Colonic mucosa (tissue), 4 donors: ENCODE results near the gene KCNJ5. TPM values are rescaled to one million over a fixed set of nuclear protein-coding genes. Genes with fewer than 3 reads are reported as not detected.

Experiments used
- DNase-seq: peaks from one replicate; pipeline ENCODE4 v3.0.0-alpha.2; 2020
- H3K27ac ChIP-seq: fragments of 200-600 bp; one replicate; pipeline ENCODE4 v1.8.0; 2021
- H3K27me3 ChIP-seq: fragments of 200-600 bp; one replicate; pipeline ENCODE4 v1.8.0; 2021
- H3K36me3 ChIP-seq: fragments of 200-600 bp; one replicate; pipeline ENCODE4 v1.8.0; 2021
- H3K4me1 ChIP-seq: fragments of 200-600 bp; one replicate; pipeline ENCODE4 v1.8.0; 2021; ENCODE audit warnings: mild to moderate bottlenecking
- H3K4me3 ChIP-seq: fragments of 200-600 bp; one replicate; pipeline ENCODE4 v1.8.0; 2021
- H3K9ac ChIP-seq, 2 donors: one replicate each; pipeline ENCODE4 v1.7.0; 2013; ENCODE audit warnings: control low read depth in 2 of 2, low read depth in 2 of 2, low read length in 2 of 2
- H3K9me3 ChIP-seq: fragments of 200-600 bp; one replicate; pipeline ENCODE4 v1.8.0; 2021
- intact Hi-C: fragments of 100-400 bp; cut with DNase I; formaldehyde crosslinking; loops from one replicate; pipeline ENCODE4 v1.14.1; 2022
- total RNA-seq, 2 donors: library from RNA; stranded (reverse); fragmentation: NEBNext Ultra II Directional in 1 of 2; extraction: Animal tissue kit (Norgen Biotek cat#: 25700) in 1 of 2; gene quantifications; one replicate each; pipeline ENCODE4 v1.2.1, GENCODE V29; 2021
- TF ChIP-seq, protein P1 (sequence below): fragments of 200-600 bp; IDR thresholded peaks from one replicate; pipeline ENCODE4 v1.8.0; 2022; ENCODE audit warnings: antibody characterized with exemption, mild to moderate bottlenecking
- donor health status: healthy.
- donor health status: DM: no; HTN: no; CAD: no.
- donor health status: DM: no; HTN: no; CAD: no.

KCNJ5 gene
- total RNA-seq, 2 donors from 2014 or later, result 0.15 to 0.66 TPM

DNA sequence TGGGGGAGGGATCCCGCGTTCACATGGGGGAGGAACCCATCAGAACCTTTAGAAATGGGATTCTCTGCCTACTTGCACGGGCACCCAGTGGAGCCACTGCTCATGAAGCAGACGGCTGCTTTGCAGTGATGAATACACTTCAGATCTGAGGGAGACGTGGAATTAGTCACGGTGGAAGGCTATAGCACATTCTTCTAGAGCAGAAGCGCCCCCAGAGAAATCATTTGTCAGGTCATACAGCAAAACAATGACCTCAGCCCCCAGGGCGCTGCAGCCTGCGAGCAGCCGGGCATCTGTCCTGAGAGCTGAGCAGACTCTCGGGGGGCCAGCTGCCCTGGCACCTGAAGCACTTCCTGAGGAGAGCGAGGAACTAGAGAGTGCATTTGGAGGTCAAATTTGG lies 38.8 kb downstream of the KCNJ5 start:
- Histone ChIP-seq H3K4me1 (no peaks in the 10 kb centered on the region), H3K9me3 (no peaks in the 10 kb centered on the region), H3K27me3 (no peaks in the 10 kb centered on the region), H3K27ac (no peak overlapping the region), H3K36me3 (no peaks in the 10 kb centered on the region), H3K4me3 (no peak overlapping the region), H3K9ac (no peak overlapping the region)
- intact Hi-C loops, result no loop called here
- TF ChIP-seq, protein P1, sequence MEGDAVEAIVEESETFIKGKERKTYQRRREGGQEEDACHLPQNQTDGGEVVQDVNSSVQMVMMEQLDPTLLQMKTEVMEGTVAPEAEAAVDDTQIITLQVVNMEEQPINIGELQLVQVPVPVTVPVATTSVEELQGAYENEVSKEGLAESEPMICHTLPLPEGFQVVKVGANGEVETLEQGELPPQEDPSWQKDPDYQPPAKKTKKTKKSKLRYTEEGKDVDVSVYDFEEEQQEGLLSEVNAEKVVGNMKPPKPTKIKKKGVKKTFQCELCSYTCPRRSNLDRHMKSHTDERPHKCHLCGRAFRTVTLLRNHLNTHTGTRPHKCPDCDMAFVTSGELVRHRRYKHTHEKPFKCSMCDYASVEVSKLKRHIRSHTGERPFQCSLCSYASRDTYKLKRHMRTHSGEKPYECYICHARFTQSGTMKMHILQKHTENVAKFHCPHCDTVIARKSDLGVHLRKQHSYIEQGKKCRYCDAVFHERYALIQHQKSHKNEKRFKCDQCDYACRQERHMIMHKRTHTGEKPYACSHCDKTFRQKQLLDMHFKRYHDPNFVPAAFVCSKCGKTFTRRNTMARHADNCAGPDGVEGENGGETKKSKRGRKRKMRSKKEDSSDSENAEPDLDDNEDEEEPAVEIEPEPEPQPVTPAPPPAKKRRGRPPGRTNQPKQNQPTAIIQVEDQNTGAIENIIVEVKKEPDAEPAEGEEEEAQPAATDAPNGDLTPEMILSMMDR, result no peak
- DNase-seq, result no peak

DNA sequence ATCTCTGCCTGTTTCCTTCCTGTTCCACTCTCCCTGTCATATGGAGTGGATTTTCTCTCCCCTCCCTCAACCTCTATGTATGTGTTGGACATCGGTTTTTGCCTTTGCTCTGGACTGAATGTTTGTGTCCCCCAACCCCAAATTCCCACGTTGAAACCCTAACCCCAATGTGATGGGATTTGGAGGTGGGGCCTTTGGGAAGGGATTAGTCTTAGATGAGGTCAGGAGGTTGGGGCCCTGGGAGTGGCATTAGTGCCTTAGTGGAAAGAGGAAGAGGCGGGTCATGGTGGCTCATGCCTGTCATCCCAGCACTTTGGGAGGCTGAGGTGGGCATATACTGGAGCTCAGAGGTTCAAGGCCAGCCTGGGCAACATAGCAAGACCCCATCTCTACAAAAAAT lies 39.9 kb downstream of the KCNJ5 start:
- no peak overlapping the region for H3K27ac ChIP-seq
- no peak for DNase-seq
- H3K4me3 ChIP-seq, result no peak overlapping the region
- intact Hi-C loops, result no loop called here
- no peak overlapping the region for H3K9ac ChIP-seq
- H3K36me3 ChIP-seq, result no peaks in the 10 kb centered on the region
- TF ChIP-seq, protein P1, result no peak
- no peaks in the 10 kb centered on the region for H3K27me3 ChIP-seq
- H3K4me1 ChIP-seq, result no peaks in the 10 kb centered on the region
- no peaks in the 10 kb centered on the region for H3K9me3 ChIP-seq

DNA sequence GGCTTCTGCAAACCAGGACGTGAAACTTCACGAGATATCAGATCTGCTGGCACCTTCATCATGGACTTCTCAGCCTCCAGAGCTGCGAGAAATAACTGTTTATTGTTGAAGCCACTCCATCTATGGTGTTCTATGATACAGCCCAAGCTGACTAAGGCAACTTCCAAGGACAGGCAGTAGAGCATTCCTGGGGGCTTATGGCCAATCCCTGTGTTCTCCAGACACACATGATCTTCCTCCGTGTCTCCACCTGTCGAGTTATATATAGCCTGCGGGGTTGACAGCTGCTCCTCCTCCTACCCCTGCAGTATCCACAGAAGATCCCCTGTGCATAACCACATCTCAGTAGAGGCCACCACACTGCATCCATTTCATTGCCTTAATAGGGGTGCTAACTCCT lies 40.5 kb downstream of the KCNJ5 start:
- intact Hi-C loops, result no loop called here
- Histone ChIP-seq H3K9me3 (no peaks in the 10 kb centered on the region), H3K36me3 (no peaks in the 10 kb centered on the region), H3K4me3 (no peak overlapping the region), H3K27me3 (no peaks in the 10 kb centered on the region), H3K4me1 (no peaks in the 10 kb centered on the region), H3K9ac (no peak overlapping the region), H3K27ac (no peak overlapping the region)
- TF ChIP-seq, protein P1, result no peak
- DNase-seq, result no peak

DNA sequence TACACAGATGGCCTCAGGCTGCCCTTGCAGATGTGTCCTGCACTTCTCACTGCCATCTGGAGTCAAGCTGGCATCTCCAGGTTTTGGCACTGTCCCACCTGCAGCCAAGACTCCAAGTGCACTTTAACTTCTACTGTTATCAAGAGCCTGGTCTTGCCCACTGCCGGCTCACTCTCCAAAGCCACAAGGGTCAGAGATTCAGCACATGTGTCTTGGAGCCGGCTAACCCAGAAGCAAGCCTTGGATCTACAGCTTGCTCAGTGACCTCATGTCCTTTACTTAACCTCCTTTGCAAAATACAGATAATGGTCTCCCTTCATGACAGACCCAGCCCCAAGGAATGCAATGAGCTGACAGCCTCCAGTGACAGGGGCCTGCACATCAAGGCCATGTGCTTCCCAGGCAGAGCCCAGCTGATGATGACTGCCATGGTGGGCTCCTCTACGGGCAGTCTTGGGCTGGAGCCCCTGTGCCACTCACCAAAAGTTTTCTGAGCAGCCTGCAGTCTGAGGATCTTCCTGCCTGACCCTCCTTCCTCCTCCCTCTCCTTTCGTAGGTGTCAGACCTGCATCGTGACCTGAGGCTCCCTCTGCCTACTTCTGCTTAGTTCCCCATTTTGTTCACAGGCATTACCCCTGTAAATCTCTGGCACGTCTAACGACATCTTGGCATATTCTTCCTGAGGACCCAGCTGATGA lies 42.5 kb downstream of the KCNJ5 start:
- Histone ChIP-seq H3K27ac (no peak overlapping the region), H3K27me3 (no peaks in the 10 kb centered on the region), H3K9me3 (no peaks in the 10 kb centered on the region), H3K4me1 (no peaks in the 10 kb centered on the region), H3K4me3 (no peak overlapping the region), H3K9ac (no peak overlapping the region), H3K36me3 (no peaks in the 10 kb centered on the region)
- intact Hi-C loops, result no loop called here
- no peak for DNase-seq
- TF ChIP-seq, protein P1, result no peak

DNA sequence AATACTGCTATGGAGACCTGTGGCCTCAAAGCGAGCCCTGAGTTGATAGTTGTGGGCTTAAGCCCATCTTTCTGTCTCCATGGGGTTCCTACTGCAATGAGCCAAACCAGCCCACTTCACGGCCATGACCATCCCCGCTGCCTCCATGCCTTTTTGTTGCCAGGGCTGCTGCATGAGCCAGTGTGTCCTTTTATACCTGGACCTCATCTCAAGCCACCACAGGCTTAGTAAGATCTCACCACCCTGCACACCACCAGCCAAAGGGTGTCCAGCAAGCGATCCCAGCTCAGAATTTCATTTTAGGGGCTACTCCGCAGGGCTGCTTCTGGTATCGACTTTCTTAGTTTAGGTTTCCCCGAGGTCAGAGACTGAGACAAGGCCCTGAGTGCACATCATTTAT lies 43.2 kb downstream of the KCNJ5 start:
- Histone ChIP-seq H3K9ac (no peak overlapping the region), H3K27ac (no peak overlapping the region), H3K27me3 (no peaks in the 10 kb centered on the region), H3K36me3 (no peaks in the 10 kb centered on the region), H3K4me3 (no peak overlapping the region), H3K4me1 (no peaks in the 10 kb centered on the region), H3K9me3 (no peaks in the 10 kb centered on the region)
- DNase-seq, result no peak
- intact Hi-C loops, result no loop called here
- TF ChIP-seq, protein P1, result no peak
